ENCODE results near the gene BEND3.

The BEND3 gene

DNA sequence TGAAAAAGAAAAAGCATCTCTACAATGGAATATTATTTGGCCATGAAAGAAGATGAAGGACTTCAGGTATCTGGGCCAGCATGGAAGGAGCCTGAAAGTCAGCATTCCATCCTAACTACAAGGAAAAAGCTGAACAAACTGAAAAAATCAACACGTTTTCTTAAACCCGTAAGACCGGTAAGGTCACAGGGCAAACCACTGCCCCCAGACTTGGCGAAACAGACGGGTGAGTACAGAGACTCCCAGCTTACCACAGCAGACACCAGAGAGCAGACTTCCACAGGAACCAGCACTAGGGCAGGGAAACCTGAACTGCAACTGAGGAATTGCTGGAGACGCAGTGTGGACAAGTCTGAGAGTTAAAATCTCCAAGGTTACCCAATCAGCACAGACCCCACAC lies 31.4 kb downstream of the BEND3 start:
- DNase-seq (ENCODE audit: low read depth in 3 of 3, low spot score in 1 of 3) = no peak

DNA sequence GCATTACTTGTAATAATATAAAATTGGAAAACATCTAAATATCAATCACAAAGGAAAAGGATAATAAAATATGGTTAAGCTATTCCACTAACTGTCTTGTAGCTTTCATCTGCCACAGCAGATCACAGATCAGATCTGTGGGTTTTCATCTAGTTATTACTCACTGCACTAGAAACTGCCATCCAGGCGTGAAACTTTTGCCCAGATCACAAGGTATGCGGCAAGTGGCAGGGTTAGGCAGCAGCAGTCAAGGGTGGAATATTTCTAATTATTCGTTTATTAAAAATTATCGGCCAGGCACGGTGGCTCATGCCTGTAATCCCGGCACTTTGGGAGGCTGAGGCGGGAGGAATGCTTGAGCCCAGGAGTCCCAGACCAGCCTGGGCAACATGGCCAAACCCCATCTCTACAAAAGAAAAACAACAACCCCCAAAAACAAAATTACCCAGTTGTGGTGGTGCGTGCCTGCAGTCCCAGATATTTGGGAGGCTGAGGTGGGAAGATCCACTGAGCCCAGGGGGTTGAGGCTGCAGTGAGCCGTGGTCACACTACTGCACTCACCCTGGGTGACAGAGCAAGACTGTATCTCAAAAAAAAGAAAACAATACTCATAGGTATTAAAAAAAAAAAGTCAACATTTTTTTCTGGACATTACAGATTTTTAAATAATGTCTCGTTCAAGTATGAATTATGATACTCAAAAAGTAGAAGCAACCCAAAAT lies 32.1 kb downstream of the BEND3 start:
- no peak for DNase-seq (ENCODE audit: low read depth in 3 of 3, low spot score in 1 of 3)

DNA sequence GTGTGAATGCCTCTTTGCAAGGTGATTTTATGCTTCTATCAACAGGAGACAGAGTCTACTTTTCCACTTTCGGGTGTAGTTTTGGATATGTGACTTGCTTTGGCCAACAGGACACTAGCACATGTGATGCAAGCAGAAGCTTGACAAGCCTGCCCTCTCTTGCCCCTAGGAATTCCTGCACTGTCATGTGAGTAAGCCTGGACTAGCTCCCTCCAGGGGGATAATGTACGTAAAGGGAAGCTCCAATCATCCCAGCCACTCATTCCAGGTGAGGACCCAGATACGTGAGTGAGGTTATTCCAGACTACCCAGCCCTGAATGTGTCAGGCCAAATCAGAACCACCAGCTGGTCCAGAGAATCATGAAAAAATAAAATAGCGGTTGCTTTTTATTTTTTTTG lies 33.3 kb downstream of the BEND3 start:
- no peak for DNase-seq (ENCODE audit: low read depth in 3 of 3, low spot score in 1 of 3)

DNA sequence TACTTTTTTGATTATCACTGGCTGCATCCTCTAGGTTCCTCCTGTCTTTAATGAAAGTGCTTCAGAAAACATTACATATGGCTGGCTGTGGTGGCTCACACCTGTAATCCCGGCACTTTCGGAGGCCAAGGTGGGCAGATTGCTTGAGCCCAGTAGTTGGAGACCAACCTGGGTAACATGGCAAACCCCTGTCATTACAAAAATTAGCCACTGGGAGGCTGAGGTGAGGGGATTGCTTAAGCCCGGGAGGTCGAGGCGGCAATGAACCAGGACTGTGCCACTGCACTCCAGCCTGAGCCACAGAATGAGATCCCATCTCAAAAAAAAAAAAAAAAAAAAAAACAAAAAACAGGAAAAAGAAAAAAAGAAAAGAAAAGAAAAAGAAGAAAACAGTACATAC lies 35.3 kb downstream of the BEND3 start:
- DNase-seq (ENCODE audit: low read depth in 3 of 3, low spot score in 1 of 3) = no peak

DNA sequence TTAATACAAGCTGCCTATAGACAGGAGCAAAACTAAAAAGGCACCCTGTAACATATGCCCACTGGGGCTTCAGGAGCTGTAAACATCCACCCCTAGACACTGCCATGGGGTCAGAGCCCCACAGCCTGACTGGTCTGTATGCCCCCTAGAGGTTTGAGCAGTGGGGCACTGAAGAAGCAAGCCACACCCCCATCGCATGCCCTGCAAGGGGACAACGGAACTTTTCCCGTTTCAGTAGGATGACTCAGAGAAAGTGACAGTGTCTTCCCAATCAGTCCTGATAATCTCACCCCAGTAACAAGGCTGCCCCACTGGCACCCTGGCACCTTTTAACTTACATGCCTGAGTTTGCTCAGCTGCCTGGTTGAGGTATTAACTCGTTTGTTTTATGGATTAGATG lies 35.9 kb downstream of the BEND3 start:
- no peak for DNase-seq (ENCODE audit: low read depth in 3 of 3, low spot score in 1 of 3)

DNA sequence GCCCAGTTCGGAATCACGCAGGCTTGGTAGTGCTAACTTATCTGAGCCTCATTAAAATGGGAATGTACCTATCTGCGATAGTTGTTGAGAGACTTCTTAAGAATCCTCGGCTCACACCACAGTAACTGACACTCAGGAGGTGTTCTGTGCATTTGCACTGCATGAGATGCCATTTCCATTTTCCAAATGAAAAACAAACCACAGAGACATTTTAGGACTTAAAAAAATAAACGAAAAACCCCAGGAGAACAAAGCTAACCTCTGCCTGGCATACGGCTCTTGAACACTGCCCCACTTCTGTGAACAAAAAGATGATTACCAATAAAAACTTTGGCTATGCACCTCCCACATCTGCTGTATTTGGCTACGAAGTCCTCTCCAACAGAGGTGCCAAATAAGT lies 37.6 kb downstream of the BEND3 start:
- DNase-seq (ENCODE audit: low read depth in 3 of 3, low spot score in 1 of 3) = no peak

DNA sequence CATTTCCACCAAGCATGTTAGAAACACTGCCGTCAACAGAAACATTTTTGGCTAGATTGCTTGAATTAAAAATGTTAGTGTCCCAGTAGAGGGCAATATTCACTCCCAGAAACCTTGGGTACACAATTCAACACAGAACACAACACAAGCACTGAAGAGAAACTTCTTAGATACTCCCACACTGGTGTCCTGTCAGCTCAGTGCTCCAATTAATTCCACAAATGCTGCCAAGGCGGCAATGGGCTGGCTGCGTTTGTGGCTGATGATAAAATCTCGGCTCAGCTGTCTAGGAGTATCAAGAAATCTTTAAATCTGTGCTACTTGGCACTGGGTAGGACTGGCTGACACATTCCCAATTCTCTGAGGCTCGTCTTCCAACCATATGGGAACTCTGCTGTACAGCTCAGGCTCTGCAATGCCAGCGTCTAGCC lies 39.3 kb downstream of the BEND3 start:
- no peak for DNase-seq (ENCODE audit: low read depth in 3 of 3, low spot score in 1 of 3)

DNA sequence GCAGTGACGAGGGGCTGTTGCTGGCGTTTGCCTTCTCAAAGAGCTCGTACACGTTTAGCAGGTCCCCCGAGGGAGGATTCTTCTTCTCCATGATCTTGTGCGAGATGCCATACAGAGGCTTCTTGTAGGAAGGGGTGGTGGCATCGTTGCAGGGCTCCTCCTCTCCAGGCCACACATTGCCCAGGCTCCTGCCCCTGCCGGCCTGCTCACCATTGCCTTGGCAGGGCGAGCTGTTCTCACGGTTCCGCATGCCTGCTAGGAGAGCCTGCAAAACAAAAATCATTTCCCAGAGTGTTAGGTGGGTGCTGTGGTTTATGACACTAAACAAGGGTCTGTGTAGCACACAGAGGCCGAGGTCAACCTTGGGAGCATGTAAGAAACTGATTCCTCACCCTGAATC lies 44.6 kb downstream of the BEND3 start:
- DNase-seq (ENCODE audit: low read depth in 3 of 3, low spot score in 1 of 3) = no peak

DNA sequence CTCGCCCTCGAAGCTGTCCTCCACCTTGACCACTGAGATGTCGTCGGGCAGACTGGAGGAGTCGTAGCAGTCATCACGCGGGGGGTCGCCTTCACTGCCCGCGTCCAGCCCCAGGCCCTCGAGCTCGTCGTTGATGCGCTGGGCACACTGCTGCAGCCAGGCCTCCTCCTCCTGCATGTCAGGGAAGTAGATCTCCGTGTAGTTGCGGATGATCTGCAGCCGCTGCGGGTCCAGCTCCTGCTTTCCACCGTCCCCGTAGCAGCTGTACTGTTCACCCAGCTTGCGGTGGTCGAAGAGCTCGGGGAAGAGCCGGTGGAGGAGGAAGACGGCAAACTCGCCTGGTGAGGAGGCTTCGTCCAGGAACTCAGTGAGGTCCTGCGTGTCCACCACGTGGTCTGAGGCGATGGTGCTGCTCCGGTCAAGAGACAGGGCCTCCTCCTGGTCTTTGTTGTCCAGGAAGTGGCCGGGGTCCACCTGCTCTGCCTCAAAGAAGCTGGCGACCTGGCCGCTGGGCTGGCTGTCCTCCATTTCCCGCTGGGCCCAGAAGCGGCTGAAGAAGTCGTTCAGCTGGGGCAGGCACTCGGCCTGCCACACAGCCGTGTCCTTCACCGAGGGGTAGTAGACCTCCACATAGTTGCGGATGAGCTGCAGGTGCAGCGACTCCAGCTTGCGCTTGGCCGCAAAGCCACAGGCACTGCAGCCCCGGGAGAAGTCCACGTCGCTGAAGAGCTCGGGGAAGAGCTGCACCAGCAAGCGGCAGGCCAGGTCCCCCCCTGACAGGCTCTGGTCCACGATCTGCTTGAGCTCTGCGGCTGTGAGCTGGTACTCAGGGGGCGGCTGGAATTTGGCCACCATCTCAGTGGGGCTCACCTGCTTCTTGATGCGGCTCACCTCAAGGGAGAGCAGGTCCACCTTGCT lies 45.4 kb downstream of the BEND3 start:
- DNase-seq (ENCODE audit: low read depth in 3 of 3, low spot score in 1 of 3) = no peak

DNA sequence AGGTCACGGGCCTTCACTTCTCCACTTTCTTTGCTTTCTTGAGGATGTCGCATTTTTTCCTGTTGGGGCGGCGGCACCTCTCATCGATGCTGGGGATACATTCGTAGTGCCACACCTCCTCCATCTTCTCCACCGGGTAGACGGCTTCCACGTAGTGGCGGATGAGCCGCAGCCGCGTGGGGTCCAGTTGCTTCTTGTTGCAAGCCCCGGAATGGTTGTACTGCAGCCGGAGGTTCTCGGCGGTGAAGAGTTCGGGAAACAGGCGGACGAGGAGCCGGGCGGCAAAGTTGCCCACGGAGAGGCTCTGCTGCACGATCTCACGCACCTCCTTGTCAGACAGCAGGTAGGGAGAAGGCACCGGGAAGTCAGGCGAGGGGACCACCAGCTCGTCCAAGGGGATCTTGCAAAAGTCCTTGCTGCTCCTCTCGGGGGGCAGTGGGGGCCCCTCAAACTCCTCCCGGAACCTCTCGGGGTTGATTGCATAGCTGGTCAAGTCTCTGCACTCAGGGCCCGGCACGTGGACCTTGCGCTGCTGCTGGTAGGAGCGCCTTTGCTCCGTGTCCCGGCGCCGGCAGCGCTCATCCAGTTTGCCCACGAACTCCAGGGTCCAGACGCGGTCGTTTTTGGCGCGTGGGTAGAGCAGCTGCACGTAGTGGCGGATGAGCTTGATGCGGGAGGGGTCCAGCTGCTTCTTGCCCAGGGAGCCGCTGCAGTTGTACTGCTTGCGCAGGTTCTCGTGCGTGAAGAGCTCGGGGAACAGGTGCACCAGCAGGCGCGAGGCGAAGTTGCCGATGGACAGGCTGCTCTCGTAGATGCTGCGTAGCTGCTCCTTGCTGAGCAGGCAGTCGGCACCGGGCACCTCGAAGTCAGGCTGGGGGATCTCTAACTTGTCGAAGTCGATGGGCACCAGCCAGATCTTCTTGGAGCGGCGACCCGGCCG lies 46.4 kb downstream of the BEND3 start:
- DNase-seq (ENCODE audit: low read depth in 3 of 3, low spot score in 1 of 3) = no peak

DNA sequence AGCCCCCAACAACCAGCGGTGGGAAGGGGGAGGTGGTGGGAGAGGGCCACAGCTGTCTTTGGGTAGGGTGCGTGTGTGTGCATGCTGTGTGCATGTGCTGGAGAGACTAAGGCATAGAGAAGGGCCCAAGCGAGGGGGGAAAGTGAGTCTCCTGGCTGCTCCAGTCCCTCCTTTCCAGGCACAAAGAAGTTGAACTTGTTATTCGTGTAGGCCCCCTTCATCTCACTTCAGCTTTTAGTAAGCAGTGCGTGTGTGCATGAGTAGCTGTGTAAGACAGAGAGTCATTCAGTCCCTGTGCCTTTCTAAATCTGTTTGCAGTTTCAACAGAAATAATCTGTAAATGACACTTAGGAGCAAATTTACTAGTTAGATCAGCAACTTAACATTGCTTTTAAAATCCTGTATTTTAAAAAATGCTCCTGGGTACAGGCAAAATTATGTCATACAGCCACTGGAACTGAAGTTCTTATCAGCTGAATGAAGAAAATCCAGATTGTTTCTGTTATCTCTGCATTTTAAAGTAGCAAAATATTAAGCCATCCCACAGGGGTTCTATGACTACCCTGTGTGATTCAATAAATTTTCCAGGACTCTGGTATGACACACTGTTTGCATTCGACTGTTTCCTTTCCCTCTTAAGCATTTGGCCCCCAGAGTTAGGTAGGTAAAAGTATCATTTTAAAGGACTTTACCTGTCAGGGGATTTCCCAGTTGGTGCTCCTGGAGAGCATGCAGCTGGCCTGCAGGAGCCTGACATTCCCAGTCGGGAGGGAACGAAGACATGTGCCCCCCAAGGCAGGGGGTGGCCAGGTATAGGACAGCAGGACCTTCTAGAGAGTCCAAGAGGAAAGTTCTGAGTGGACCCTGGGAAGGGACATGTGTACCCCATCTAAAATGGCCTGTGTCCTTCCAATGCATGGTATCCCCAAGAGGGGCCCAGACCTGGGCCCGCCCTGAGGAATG lies 48.3 kb downstream of the BEND3 start:
- no peak for DNase-seq (ENCODE audit: low read depth in 3 of 3, low spot score in 1 of 3)

DNA sequence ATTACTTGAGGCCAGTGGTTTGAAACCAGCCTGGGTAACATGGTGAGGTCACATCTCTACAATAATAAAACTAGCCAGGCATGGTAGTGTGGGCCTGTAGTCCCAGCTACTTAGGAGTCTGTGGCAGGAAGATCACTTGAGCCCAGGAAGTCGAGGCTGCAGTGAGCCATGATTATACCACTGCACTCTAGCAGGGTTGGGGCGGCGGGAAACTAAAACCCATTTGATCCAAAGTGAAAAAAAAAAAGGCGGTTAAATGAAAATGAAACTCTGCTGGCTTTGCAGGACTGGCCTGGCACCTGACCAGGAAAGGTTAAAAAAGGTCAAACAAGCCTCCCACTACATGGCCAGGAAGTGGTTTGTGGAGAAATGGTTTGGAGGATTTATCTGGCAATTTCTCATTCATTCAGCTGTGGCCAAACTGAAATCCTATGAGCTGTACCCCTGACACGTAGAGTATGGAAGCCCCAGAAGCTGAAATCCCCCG lies 50.7 kb downstream of the BEND3 start:
- DNase-seq (ENCODE audit: low read depth in 3 of 3, low spot score in 1 of 3) = no peak

DNA sequence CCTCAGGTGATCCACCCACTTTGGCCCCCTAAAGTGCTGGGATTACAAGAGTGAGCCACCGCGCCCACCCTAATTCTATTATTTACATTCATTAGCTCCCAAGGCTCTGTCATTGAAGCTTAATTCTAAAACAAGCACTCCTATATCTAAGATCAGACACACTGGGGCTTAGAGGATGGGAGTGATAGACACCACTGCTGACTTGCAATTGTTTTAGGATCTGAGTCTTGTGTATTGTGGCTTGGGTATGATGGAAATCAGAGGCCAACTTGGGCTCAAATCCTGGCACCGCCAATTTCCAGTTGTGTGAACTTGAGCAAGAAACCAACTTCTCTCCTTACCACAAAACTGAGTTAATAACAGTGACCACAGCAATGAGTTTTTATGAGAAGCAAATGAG lies 52.6 kb downstream of the BEND3 start:
- DNase-seq (ENCODE audit: low read depth in 3 of 3, low spot score in 1 of 3) = no peak

DNA sequence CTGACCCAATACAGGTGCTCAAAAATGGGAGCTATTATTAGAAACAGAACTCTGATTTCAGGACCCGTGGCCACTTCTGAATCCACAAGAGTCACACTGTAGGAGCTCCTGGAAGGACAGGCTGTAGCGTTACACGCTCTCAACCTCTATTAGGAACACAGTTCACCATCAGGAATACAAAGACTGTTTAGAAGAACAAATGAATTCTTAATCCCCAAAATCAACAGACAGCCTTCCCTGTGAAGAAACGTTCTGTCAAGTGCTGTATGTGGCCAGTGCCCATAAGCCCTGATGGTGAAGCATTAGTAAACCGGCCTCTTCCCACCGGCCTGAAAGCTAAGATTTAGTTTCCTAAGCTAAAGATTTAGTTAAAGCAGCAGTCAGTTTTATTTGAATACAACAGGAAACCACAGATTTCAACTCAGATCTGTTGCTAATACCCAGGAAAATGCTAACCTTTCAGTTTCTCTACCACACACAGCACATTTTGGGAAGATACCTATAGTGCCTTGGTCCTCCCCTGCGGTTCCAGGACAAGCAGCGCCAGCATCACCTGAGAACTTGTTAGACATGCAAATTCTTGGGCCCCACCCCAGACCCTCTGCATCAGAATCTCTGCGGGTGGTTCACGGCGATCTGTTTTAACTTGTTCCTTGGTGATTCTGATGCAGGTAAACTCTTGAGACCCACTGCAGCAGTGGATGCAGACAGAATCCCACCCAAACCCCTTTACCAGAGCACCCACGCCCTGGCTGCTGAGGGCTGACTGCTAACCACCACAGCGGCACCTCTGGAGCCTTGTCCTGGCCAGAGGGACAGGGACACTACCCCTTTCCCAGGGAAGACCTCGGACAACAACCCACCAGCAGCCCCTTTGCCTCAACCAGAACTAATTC lies 53.9 kb downstream of the BEND3 start:
- no peak for DNase-seq (ENCODE audit: low read depth in 3 of 3, low spot score in 1 of 3)

DNA sequence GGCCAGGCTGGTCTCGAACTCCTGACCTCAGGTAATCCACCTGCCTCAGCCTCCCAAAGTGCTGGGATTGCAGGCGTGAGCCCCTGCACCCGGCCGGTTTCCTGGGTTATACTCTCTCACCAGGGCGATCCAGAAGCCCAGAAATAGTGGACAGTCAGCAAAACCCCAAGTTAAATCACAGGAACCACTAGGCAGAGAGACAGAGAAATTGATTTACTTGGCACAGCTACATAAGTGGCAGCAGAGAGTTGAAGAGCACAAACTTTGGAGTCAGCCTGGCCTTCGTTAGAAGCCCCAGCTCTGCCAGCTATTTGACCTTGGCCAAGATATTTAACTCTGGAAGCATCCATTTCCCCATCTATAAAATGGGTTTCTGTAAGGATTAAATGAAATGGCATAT lies 54.6 kb downstream of the BEND3 start:
- no peak for DNase-seq (ENCODE audit: low read depth in 3 of 3, low spot score in 1 of 3)

DNA sequence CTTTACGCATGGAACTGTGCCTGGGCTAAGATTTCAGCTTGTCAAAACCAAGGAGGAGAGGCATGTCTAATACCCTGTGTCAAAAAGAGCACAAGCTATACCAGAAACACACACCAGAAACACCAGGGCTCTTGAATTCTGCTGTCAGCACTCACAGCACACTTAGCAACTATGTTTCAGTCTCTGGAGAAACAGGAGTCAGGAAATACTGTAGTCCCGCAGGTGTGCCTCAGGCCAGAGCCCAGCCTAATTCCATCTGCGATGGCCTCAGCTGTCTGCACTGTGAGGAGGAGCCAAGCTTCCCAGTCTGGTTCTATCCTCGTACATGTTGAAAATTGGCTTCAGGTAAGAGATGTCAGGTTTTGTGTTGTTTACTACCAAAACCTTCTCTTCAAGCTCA lies 55.7 kb downstream of the BEND3 start:
- DNase-seq (ENCODE audit: low read depth in 3 of 3, low spot score in 1 of 3) = no peak

DNA sequence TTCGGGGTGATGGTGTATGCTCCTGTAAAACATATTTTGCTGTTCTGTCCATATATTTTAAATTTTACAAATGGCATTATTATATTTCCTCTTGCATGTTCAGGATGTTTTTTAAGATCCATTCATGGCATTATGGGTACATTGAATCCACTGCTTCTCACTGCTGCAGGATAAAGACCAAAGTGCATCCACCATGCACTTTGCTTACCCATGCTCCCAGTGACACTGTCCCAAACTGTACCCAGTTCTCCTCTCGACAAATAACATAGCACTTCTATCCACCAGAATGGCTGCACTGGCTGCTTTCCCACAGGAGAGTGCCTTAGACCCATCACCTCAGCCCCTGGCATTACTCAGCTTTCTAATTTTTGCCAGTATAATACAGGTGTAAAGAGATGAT lies 57.6 kb downstream of the BEND3 start:
- DNase-seq (ENCODE audit: low read depth in 3 of 3, low spot score in 1 of 3) = no peak

DNA sequence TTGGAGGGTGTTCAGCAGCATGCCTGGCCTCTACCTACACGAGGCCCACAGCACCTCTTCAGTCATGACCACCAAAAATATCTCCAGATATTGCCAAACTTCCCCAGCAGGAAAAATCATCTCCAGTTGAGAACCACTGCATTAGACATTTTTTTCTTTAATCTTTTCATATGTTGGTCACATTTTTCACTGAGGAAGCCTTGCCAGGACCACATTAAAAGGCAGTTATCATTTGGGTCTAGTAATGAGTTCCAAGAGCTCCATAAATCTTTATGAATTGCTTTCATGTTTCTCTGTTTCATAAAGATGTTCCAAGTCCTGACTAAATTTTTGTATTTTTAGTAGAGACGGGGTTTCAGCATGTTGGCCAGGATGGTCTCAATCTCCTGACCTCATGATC lies 58.5 kb downstream of the BEND3 start:
- DNase-seq (ENCODE audit: low read depth in 3 of 3, low spot score in 1 of 3) = no peak

DNA sequence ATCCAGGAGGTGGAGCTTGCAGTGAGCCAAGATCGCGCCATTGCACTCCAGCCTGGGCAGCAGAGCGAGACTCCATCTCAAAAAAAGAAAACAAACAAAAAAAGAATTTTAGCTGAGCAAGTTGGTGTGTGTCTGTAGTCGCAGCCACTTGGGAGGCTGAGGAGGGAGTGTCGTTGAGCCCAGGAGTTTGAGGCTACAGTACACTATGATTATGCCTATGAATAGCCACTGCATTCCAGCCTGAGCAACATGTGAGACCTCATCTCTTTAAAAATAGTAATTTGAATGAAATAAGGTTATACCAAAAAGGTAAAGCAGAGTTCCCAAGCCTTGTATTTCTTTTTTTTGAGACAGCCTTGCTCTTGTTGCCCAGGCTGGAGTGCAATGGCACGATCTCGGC lies 67.5 kb downstream of the BEND3 start:
- no peak for DNase-seq (ENCODE audit: low read depth in 3 of 3, low spot score in 1 of 3)
